Activated CD4-positive, alpha-beta T cell treated with anti-CD3 and anti-CD28 coated beads for 1 hour (primary cell): ENCODE results near the gene FCGR1A.
"Not testable (repeated sequence)": the region's sequence is repeated elsewhere in the genome, so short reads cannot be mapped to it uniquely, and the experiment has no call there.

ENCODE experiments used
- DNase-seq: peaks from one replicate; pipeline ENCODE4 v3.0.0-alpha.2; 2020

The FCGR1A gene

GRCh38 chr1:149782600-149782999 lies at the start of gene FCGR1A:
Gene FCGR1A, plus strand, starts transcription at chr1:149782694. Its CDS starts 50 bp downstream, at chr1:149782744.
- not testable (repeated sequence) for DNase-seq

- DNase-seq, result not testable (repeated sequence)
Measured at GRCh38 chr1:149732781-149733180, 49.7 kb upstream of the FCGR1A start.

GRCh38 chr1:149734692-149735091 lies 47.8 kb upstream of the FCGR1A start:
- DNase-seq, result not testable (repeated sequence)

- DNase-seq, result not testable (repeated sequence)
Measured at GRCh38 chr1:149740148-149740581, 42.3 kb upstream of the FCGR1A start.

GRCh38 chr1:149740590-149741230 lies 41.8 kb upstream of the FCGR1A start:
- not testable (repeated sequence) for DNase-seq

GRCh38 chr1:149741914-149742313 lies 40.6 kb upstream of the FCGR1A start:
- not testable (repeated sequence) for DNase-seq

GRCh38 chr1:149746463-149747356 lies 35.8 kb upstream of the FCGR1A start:
- not testable (repeated sequence) for DNase-seq

- DNase-seq, result not testable (repeated sequence)
Measured at GRCh38 chr1:149747359-149748143, 34.9 kb upstream of the FCGR1A start.

- DNase-seq, result not testable (repeated sequence)
Measured at GRCh38 chr1:149748144-149748500, 34.4 kb upstream of the FCGR1A start.

- DNase-seq, result not testable (repeated sequence)
Measured at GRCh38 chr1:149750562-149750961, 31.9 kb upstream of the FCGR1A start.

GRCh38 chr1:149752186-149752585 lies 30.3 kb upstream of the FCGR1A start:
- not testable (repeated sequence) for DNase-seq

GRCh38 chr1:149753466-149753865 lies 29.0 kb upstream of the FCGR1A start:
- DNase-seq, result not testable (repeated sequence)

GRCh38 chr1:149755294-149755693 lies 27.2 kb upstream of the FCGR1A start:
- DNase-seq, result not testable (repeated sequence)

- not testable (repeated sequence) for DNase-seq
Measured at GRCh38 chr1:149762294-149762693, 20.2 kb upstream of the FCGR1A start.

GRCh38 chr1:149764087-149764800 lies 18.2 kb upstream of the FCGR1A start:
- not testable (repeated sequence) for DNase-seq

GRCh38 chr1:149766241-149766640 lies 16.3 kb upstream of the FCGR1A start:
- DNase-seq, result not testable (repeated sequence)

- not testable (repeated sequence) for DNase-seq
Measured at GRCh38 chr1:149769216-149769615, 13.3 kb upstream of the FCGR1A start.

GRCh38 chr1:149770661-149771060 lies 11.8 kb upstream of the FCGR1A start:
- DNase-seq, result not testable (repeated sequence)

GRCh38 chr1:149771653-149772425 lies 10.7 kb upstream of the FCGR1A start:
- DNase-seq, result not testable (repeated sequence)

- not testable (repeated sequence) for DNase-seq
Measured at GRCh38 chr1:149775510-149776147, 6.9 kb upstream of the FCGR1A start.

- DNase-seq, result not testable (repeated sequence)
Measured at GRCh38 chr1:149777084-149777483, 5.4 kb upstream of the FCGR1A start.
